AG09319 (cell line): ENCODE data around the gene IKZF1.

Source experiments
- DNase-seq: peaks from one replicate; pipeline ENCODE4 v3.0.0-alpha.2; 2010; ENCODE audit warnings: low read depth; ENCODE audit errors: extremely low read depth
- TF ChIP-seq, protein P1 (sequence below): IDR thresholded peaks from 2 replicates; pipeline ENCODE4 v1.5.1; 2011; ENCODE audit warnings: low read depth, mild to moderate bottlenecking, inconsistent platforms, low read length, moderate library complexity

IKZF1 gene

DNA sequence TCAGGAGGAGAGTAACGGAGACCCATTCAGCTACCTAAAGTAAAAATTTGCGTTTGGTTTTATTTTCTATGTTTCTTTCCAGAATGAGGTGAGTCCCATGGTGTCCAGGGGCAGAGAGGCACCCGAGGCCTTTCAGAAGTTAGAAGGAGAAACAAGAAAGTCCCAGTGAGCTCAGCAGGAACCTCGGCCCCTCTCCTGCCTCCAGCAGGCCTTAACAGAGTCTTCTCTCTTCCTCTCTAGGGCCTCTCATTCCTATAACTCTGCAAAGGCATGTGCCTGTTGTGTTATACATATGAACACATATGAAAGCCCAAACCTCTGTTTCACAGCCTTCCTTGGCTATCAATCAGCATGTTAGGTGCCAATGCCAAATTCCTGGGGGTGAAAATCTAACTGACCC lies 20.8 kb upstream of the IKZF1 start:
- TF ChIP-seq, protein P1, sequence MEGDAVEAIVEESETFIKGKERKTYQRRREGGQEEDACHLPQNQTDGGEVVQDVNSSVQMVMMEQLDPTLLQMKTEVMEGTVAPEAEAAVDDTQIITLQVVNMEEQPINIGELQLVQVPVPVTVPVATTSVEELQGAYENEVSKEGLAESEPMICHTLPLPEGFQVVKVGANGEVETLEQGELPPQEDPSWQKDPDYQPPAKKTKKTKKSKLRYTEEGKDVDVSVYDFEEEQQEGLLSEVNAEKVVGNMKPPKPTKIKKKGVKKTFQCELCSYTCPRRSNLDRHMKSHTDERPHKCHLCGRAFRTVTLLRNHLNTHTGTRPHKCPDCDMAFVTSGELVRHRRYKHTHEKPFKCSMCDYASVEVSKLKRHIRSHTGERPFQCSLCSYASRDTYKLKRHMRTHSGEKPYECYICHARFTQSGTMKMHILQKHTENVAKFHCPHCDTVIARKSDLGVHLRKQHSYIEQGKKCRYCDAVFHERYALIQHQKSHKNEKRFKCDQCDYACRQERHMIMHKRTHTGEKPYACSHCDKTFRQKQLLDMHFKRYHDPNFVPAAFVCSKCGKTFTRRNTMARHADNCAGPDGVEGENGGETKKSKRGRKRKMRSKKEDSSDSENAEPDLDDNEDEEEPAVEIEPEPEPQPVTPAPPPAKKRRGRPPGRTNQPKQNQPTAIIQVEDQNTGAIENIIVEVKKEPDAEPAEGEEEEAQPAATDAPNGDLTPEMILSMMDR: no peak
- DNase-seq: no peak

DNA sequence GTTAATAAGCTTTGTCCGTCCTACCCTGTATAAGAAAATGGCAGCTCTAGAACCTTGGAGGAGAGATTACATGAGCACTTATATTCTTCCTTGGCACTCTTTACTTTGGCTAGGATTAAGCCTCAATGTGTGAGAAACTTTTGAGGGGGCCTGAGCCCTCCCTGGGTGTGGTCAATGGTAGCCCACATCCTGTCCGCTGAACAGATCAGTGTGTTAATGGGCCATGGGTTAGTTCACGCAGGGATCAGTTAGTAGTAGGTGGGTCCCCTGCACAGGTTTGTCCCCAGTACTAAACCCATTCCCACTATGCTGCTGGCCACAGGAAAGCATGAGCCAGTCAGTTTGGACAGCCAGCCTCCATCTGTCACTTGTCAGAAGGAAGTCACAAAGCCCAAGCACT lies 20.2 kb upstream of the IKZF1 start:
- no peak for DNase-seq

DNA sequence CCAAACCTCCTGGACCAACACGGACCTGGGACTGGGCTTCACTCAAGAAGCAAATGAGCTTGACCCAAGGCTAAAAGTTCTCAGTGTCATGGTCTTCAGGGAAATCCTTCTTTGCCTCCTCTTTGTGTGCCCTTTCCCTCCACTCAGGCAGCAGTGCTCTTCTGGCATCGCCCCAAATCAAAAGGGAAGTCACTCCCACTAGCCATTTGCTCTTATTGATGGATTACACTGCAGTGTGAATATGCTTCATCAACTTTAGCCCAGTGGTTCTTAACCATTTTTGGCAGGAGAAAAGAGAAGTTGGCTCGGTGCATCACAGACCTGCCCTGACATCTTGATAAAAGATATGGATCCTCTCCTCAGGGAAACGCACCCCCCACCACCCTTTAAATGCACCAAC lies 19.2 kb upstream of the IKZF1 start:
- TF ChIP-seq, protein P1: no peak
- DNase-seq: no peak

More for the DNA sequence above, 20.2 kb upstream of the IKZF1 start:
- TF ChIP-seq, protein P1: no peak

DNA sequence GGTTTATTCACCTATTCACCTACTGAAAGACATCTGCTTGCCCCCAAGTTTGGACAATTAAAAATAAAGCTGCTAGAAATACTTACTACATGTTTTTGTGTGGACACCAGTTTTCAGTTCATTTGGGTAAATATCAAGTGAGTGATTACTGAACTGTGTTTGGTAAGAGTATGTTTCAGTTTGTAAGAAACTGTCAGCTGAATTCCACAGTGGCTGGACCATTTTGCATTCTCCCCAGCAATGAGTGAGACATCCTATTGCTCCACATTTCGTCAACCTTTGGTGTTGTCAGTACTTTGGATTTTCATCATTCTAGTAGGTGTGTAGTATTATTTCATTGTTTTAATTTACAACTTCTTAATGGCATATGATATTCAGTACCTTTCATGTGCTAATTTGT lies 17.4 kb upstream of the IKZF1 start:
- DNase-seq: no peak
- TF ChIP-seq, protein P1: no peak

DNA sequence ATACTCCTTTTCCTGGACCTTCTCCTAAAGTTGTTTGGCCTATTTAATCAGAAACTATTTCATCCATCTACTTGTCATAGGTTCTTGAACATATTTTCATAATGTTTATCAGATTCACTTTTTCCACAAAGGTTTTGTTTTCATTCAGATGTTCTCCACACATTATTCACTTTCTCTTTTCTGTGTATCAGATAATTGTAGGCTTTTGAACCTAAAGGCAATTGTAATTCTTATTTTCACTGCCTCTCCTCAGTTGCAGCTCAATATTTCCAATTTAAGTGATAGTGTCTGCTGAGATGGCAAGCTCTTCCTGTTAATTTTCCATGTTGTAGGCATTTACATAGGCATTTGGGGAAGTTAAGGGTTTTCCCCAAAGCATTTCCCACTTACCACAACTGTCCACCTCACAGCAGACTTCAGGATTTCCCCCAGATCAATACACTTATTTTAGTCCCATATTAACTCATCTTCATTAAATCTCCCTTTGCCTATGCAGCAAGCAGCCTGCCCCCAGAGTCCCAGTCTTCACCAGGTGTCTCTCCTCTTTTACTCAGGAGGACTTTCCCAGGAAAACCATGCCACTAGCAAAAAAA lies 12.3 kb upstream of the IKZF1 start:
- TF ChIP-seq, protein P1: no peak
- DNase-seq: no peak

DNA sequence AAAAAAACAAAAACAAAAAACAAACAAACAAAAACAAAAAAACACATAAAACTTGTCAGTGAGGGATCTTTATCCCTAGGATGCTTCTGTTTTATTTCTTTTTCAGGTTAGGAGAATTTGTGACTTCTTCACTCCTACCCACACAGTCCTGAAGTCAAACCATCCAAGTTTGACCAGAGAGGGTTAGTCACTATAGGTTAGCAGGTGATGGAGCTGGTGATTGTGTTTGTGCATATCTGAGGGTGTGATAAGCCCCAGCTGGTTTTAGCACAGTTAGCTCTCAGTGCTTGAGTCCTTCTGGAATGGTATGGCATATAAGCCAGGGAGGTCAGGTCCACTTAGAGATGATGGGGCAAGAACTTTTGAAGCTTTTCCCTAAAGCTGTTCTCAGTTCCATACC lies 11.8 kb upstream of the IKZF1 start:
- no peak for DNase-seq
- TF ChIP-seq, protein P1: no peak

DNA sequence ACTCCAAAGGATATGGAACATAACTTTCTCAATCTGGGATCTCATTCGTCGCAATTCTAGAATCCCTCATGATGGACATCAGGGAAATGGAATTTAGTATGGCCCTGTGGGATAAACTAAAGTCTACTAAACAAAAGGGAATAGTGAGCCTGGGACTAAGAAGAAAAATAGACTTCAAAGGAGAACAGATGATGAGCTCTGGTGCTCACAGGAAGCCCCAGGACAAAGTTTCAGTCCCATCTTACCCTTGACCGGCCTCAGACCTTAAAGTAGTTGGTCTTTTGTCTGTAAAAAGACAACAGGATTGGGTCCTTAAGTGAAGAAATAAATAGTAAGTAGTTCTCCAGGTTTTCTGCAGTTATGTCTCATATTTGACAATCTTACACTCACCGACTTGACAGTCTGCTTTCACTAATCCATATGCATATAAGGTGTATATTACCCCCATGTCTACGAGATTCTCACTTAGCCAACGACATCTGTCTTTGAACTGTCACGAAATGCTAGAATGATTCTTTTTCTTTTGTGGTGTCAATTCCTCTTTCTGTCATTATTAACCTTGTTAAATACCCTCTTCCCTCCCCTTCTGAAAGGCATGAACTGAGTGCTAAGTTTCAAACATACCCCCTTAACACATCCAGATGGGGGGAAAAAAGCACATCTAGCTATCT lies 10.9 kb upstream of the IKZF1 start:
- no peak for DNase-seq
- TF ChIP-seq, protein P1: no peak
